CD14-positive monocyte (primary cell): ENCODE results near the gene GPR65. TPM values are rescaled to one million over a fixed set of nuclear protein-coding genes. Genes with fewer than 3 reads are reported as not detected.
A peak's percentile ranks its signal among the peaks of the same experiment; 100 is the strongest.

Experiments
- DNase-seq, 3 donors: peaks; one replicate each; pipeline ENCODE4 v3.0.0-alpha.2; 2011 to 2022
- H2AFZ ChIP-seq: 2 replicates; pipeline ENCODE4 v1.6.0; 2012; ENCODE audit warnings: mild to moderate bottlenecking, low read depth, low read length, inconsistent platforms; ENCODE audit not compliant: insufficient read depth, poor library complexity, severe bottlenecking
- H3K27ac ChIP-seq, 2 donors: 1 replicate in 1 of 2; 2 replicates in 1 of 2; pipeline ENCODE4 v1.5.1; 2012 to 2013; ENCODE audit warnings: low read length in 2 of 2, control low read depth in 1 of 2, inconsistent platforms in 1 of 2, low read depth in 1 of 2, mild to moderate bottlenecking in 1 of 2
- H3K27me3 ChIP-seq, 2 donors: one replicate each; pipeline versions ENCODE4 v1.6.0 to v1.6.1; 2011 to 2013; ENCODE audit warnings: low read length in 2 of 2; ENCODE audit not compliant: control insufficient read depth in 2 of 2, insufficient read depth in 2 of 2
- H3K36me3 ChIP-seq, 2 donors: replicated peaks in 1 of 2; 1 replicate in 1 of 2; 2 replicates in 1 of 2; pipeline versions ENCODE4 v1.5.1 to v1.6.1; 2012 to 2013; ENCODE audit warnings: low read length in 2 of 2, control low read depth in 1 of 2, inconsistent platforms in 1 of 2, mild to moderate bottlenecking in 1 of 2; ENCODE audit not compliant: insufficient read depth in 2 of 2, control insufficient read depth in 1 of 2
- H3K4me1 ChIP-seq, 2 donors: 1 replicate in 1 of 2; 2 replicates in 1 of 2; pipeline versions ENCODE4 v1.5.1 to v1.6.1; 2012 to 2013; ENCODE audit warnings: low read length in 2 of 2, control low read depth in 1 of 2, inconsistent platforms in 1 of 2, mild to moderate bottlenecking in 1 of 2, moderate library complexity in 1 of 2; ENCODE audit not compliant: insufficient read depth in 2 of 2, control insufficient read depth in 1 of 2
- H3K4me2 ChIP-seq: replicated peaks from 2 replicates; pipeline ENCODE3; 2012; ENCODE audit warnings: low read length, moderate library complexity, mild to moderate bottlenecking; ENCODE audit not compliant: poor library complexity, severe bottlenecking; ENCODE audit errors: extremely low read depth
- H3K4me3 ChIP-seq, 3 experiments: fragments of 200-600 bp in 1 of 3; sonication (generic) in 1 of 3; replicated peaks in 1 of 3; 1 replicate in 2 of 3; 2 replicates in 1 of 3; pipeline ENCODE4 v1.5.1; 2011 to 2013; ENCODE audit warnings: low read length in 3 of 3, mild to moderate bottlenecking in 3 of 3, control low read depth in 2 of 3, low read depth in 2 of 3, inconsistent platforms in 1 of 3, moderate library complexity in 1 of 3
- H3K79me2 ChIP-seq: 2 replicates; pipeline ENCODE4 v1.6.0; 2012; ENCODE audit warnings: mild to moderate bottlenecking, control low read depth, inconsistent platforms, low read length, moderate library complexity; ENCODE audit not compliant: insufficient read depth
- H3K9ac ChIP-seq: 2 replicates; pipeline ENCODE4 v1.6.0; 2017; ENCODE audit warnings: low read length, mild to moderate bottlenecking; ENCODE audit not compliant: insufficient read depth, poor library complexity, severe bottlenecking
- H3K9me3 ChIP-seq, 2 donors: replicated peaks in 1 of 2; 1 replicate in 1 of 2; 2 replicates in 1 of 2; pipeline versions ENCODE4 v1.5.1 to v1.6.1; 2012 to 2013; ENCODE audit warnings: low read length in 2 of 2, control low read depth in 1 of 2; ENCODE audit not compliant: control insufficient read depth in 1 of 2, insufficient read depth in 1 of 2
- H4K20me1 ChIP-seq: 2 replicates; pipeline ENCODE4 v1.6.0; 2012; ENCODE audit warnings: mild to moderate bottlenecking, low read length, control low read depth, moderate library complexity; ENCODE audit not compliant: insufficient read depth
- H3K27ac Mint-ChIP-seq, 7 donors: one replicate each; pipeline ENCODE4 v1.8.0; 2020; ENCODE audit warnings: mild to moderate bottlenecking in 7 of 7, mixed read lengths in 7 of 7, moderate library complexity in 6 of 7, inconsistent platforms in 2 of 7
- H3K27me3 Mint-ChIP-seq, 3 donors: one replicate each; pipeline ENCODE4 v1.8.0; 2021 to 2022; ENCODE audit warnings: low read depth in 3 of 3, mild to moderate bottlenecking in 3 of 3, mixed read lengths in 3 of 3, moderate library complexity in 3 of 3, inconsistent platforms in 1 of 3
- H3K36me3 Mint-ChIP-seq, 2 donors: one replicate each; pipeline ENCODE4 v1.8.0; 2020; ENCODE audit warnings: mixed read lengths in 2 of 2, inconsistent platforms in 1 of 2, mild to moderate bottlenecking in 1 of 2
- H3K4me1 Mint-ChIP-seq: one replicate; pipeline ENCODE4 v1.8.0; 2020; ENCODE audit warnings: mild to moderate bottlenecking, mixed read lengths
- H3K4me3 Mint-ChIP-seq, 2 donors: one replicate each; pipeline ENCODE4 v1.8.0; 2020; ENCODE audit warnings: mild to moderate bottlenecking in 2 of 2, mixed read lengths in 2 of 2, moderate library complexity in 1 of 2
- H3K9me3 Mint-ChIP-seq, 7 donors: one replicate each; pipeline ENCODE4 v1.8.0; 2020 to 2022; ENCODE audit warnings: mixed read lengths in 7 of 7, mild to moderate bottlenecking in 6 of 7, moderate library complexity in 6 of 7, inconsistent platforms in 2 of 7
- WGBS: methylation state at CpG from one replicate; pipeline ENCODE4 v1.1.5; 2013; ENCODE audit warnings: missing lambda C conversion rate; ENCODE audit not compliant: insufficient coverage; 5-methylcytosine and 5-hydroxymethylcytosine counted together
- intact Hi-C, 2 donors: fragments of 100-400 bp; cut with micrococcal nuclease; formaldehyde crosslinking; loops; one replicate each; pipeline versions ENCODE4 v1.15.0 to v1.15.1; 2023
- polyA plus RNA-seq, 3 donors: library from polyadenylated mRNA; depleted of rRNA in 1 of 3; unstranded in 2 of 3; stranded (reverse) in 1 of 3; fragments of 300-500 nt in 2 of 3; fragments of >200 nt in 1 of 3; fragmentation: Illumina TruSeq in 2 of 3; gene quantifications; 1 replicate in 2 of 3; 2 replicates in 1 of 3; pipeline ENCODE4 v1.2.3, GENCODE V29; 2012 to 2021
- TF ChIP-seq, protein P1 (sequence below): fragments of 200-600 bp; IDR thresholded peaks from one replicate; pipeline ENCODE4 v1.8.0; 2022; ENCODE audit warnings: antibody characterized with exemption, mild to moderate bottlenecking

GPR65 gene
- polyA plus RNA-seq, 3 donors: 15.5 to 33.3 (median 20.6) TPM

DNA sequence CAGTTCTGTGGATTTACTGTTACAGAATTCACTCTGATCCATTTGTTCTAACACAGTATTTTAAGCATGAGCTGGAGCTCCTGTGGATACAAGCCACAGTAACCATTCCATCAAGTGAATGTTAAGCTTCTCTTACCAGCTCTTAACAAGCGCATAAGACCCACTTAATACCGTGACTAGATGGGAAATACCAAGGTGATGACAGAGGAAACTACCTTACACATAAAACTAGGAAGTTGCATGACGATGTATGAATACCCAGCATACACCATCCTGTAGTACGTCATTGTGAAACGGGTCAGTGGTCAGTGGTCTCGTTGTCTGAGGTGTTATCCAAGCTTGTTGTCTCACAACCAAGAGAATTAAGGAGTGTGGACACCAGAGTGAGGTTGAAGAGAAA, 10.0 kb upstream of the GPR65 start:
- Histone ChIP-seq H3K27me3 (no peaks in the 10 kb centered on the region), H3K79me2 (peaks cover 30% of the 10 kb centered on the region), H3K27ac (peak overlapping the region in 1 of 2 donors; percentile 73), H3K4me2 (no peak overlapping the region), H3K4me1 (peaks cover 65 to 73% of the 10 kb centered on the region in 2 donors), H3K9ac (no peak overlapping the region), H3K36me3 (no peaks in the 10 kb centered on the region), H4K20me1 (no peaks in the 10 kb centered on the region), H3K9me3 (no peaks in the 10 kb centered on the region), H2AFZ (no peak overlapping the region), H3K4me3 (no peak overlapping the region)
- intact Hi-C loops: loop anchor here in 1 of 2 donors (10.0 kb wide), 1 partner anchor 50 kb away; no protein-coding TSS in a partner anchor
- peaks cover 3 to 4% of the 10 kb centered on the region in 2 donors for H3K36me3 Mint-ChIP-seq
- WGBS: no CpG with 5 or more reads among the region's 6 CpGs
- H3K27me3 Mint-ChIP-seq: no peaks in the 10 kb centered on the region
- peak overlapping the region in 6 of 7 donors; percentile 45 to 85 (median 76) for H3K27ac Mint-ChIP-seq
- peaks cover 72% of the 10 kb centered on the region for H3K4me1 Mint-ChIP-seq
- H3K4me3 Mint-ChIP-seq: no peak overlapping the region
- H3K9me3 Mint-ChIP-seq: peaks cover 0 to 2% (median 0%) of the 10 kb centered on the region in 7 donors
- TF ChIP-seq, protein P1, sequence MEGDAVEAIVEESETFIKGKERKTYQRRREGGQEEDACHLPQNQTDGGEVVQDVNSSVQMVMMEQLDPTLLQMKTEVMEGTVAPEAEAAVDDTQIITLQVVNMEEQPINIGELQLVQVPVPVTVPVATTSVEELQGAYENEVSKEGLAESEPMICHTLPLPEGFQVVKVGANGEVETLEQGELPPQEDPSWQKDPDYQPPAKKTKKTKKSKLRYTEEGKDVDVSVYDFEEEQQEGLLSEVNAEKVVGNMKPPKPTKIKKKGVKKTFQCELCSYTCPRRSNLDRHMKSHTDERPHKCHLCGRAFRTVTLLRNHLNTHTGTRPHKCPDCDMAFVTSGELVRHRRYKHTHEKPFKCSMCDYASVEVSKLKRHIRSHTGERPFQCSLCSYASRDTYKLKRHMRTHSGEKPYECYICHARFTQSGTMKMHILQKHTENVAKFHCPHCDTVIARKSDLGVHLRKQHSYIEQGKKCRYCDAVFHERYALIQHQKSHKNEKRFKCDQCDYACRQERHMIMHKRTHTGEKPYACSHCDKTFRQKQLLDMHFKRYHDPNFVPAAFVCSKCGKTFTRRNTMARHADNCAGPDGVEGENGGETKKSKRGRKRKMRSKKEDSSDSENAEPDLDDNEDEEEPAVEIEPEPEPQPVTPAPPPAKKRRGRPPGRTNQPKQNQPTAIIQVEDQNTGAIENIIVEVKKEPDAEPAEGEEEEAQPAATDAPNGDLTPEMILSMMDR: no peak
- peak; percentile 63 to 96 (median 74) for DNase-seq

DNA sequence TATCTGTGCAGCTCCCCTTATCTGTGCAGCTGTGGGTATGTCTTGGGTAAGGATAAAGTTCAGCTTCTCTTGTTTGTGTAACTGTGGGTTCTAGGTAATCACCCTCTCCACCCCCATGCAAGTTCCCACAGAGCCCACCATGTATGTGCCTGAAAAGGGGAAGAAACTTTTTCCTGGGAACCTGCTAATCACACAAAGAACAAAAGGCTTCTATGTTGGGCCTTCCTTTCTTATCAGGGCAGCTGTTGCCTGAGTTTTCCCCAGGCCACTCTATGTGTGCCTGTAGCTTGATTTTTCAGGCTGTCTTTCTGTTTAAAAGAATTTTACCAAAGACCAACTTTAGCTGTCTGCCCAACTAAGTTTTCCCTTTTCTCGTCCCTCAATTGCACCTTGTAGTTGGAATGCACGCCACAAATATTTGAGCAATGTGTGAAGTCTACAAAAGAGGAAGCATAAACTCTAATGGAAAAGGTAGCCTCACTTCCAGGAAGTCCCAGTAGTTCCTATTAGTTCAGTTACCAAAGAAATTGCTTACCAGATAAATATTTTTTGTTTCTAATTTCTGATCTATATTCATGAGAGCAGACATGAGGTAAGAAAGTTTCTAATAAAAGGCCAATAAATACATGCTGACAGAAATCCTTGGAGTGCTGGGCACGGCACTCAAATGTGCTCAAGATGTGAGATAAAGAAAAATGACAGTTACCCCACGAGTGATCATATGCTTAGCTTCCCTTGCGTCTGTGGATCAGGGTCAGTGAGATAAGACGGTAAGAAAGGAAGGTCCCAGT, 9.2 kb upstream of the GPR65 start:
- no peaks in the 10 kb centered on the region for H4K20me1 ChIP-seq
- 50% methylated on average over 1 of the region's 6 CpGs for WGBS
- peaks cover 22% of the 10 kb centered on the region for H3K79me2 ChIP-seq
- no peaks in the 10 kb centered on the region for H3K36me3 ChIP-seq
- H3K4me3 Mint-ChIP-seq: no peak overlapping the region
- H3K36me3 Mint-ChIP-seq: peaks cover 3 to 4% of the 10 kb centered on the region in 2 donors
- peaks cover 70% of the 10 kb centered on the region for H3K4me1 Mint-ChIP-seq
- H3K9me3 Mint-ChIP-seq: peaks cover 0 to 2% (median 0%) of the 10 kb centered on the region in 7 donors
- DNase-seq: peak in 2 of 3 donors; percentile 67 to 77
- no peak overlapping the region for H3K4me3 ChIP-seq
- peaks cover 61 to 73% of the 10 kb centered on the region in 2 donors for H3K4me1 ChIP-seq
- no peaks in the 10 kb centered on the region for H3K27me3 ChIP-seq
- H3K9ac ChIP-seq: no peak overlapping the region
- H3K27ac ChIP-seq: peak overlapping the region in 1 of 2 donors; percentile 73
- intact Hi-C loops: loop anchor here in 1 of 2 donors (10.0 kb wide), 1 partner anchor 49 kb away; no protein-coding TSS in a partner anchor
- no peak overlapping the region for H2AFZ ChIP-seq
- H3K4me2 ChIP-seq: no peak overlapping the region
- no peaks in the 10 kb centered on the region for H3K27me3 Mint-ChIP-seq
- peak overlapping the region; percentile 59 to 85 (median 73) for H3K27ac Mint-ChIP-seq
- no peaks in the 10 kb centered on the region for H3K9me3 ChIP-seq
- TF ChIP-seq, protein P1: no peak
